ENCODE data around the gene APEH. TPM values are rescaled to one million over a fixed set of nuclear protein-coding genes. Genes with fewer than 3 reads are reported as not detected.
"Not testable (repeated sequence)": the region's sequence is repeated elsewhere in the genome, so short reads cannot be mapped to it uniquely, and the experiment has no call there.

The APEH gene
- total RNA-seq, 1 experiment from 2014 or later: 236 TPM

DNA sequence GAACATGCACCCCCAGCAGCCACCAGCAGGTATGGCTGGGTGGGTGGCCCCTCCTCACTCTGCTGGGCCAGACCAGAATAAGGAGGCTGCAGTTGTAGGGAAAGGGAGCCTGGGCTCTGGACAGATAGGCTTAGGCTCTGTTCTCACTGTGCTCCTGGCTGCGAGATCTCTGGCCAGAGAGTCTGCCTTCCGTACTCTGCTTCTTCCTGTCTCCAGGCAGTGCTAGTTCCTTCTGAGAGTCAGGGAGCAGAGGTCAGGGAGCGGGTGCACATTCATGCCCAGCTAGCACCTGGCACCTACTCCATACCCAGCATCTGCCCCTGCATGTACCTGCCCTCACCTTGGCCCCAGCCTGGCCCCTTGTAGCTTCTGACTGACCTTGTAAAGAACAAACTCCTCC, 17.3 kb downstream of the APEH start:
- H3K4me3 ChIP-seq (ENCODE audit: low read length); intact Hi-C loops (cut with micrococcal nuclease); H3K36me3 ChIP-seq (ENCODE audit: low read depth, low read length); H3F3A ChIP-seq (ENCODE audit: low read length, unreplicated experiment); DNase-seq; POLR2A ChIA-PET (ENCODE audit: unreplicated experiment); CTCF ChIA-PET; H4K20me1 ChIP-seq (ENCODE audit: low read length); H3K4me2 ChIP-seq (ENCODE audit: low read length); H3K4me1 ChIP-seq (ENCODE audit: insufficient read depth, low read length); H3K27me3 ChIP-seq (ENCODE audit: low read length); H3K9ac ChIP-seq (ENCODE audit: low read length); H2AFZ ChIP-seq (ENCODE audit: low read length); BruUV-seq (replicated peaks); H3K27ac ChIP-seq (ENCODE audit: low read length); ATAC-seq; H3K9me3 ChIP-seq (ENCODE audit: low read length); H3K9me2 ChIP-seq (replicated peaks; ENCODE audit: low read length): not testable (repeated sequence)
- H3K79me2 ChIP-seq (ENCODE audit: low read length): peaks cover 25% of the 10 kb centered on the region

GRCh38 chr3:49694409-49695070, 20.4 kb downstream of the APEH start:
- intact Hi-C loops (cut with micrococcal nuclease); ATAC-seq; H3K4me1 ChIP-seq (ENCODE audit: insufficient read depth, low read length); H3K9me2 ChIP-seq (replicated peaks; ENCODE audit: low read length); DNase-seq; H3K9ac ChIP-seq (ENCODE audit: low read length); H3K27me3 ChIP-seq (ENCODE audit: low read length); H4K20me1 ChIP-seq (ENCODE audit: low read length); H3K4me3 ChIP-seq (ENCODE audit: low read length); H3K9me3 ChIP-seq (ENCODE audit: low read length); CTCF ChIA-PET; H3K36me3 ChIP-seq (ENCODE audit: low read depth, low read length); H2AFZ ChIP-seq (ENCODE audit: low read length); POLR2A ChIA-PET (ENCODE audit: unreplicated experiment); BruUV-seq (replicated peaks); H3F3A ChIP-seq (ENCODE audit: low read length, unreplicated experiment); H3K4me2 ChIP-seq (ENCODE audit: low read length); H3K27ac ChIP-seq (ENCODE audit: low read length): not testable (repeated sequence)
- H3K79me2 ChIP-seq (ENCODE audit: low read length): peaks cover 24% of the 10 kb centered on the region

GRCh38 chr3:49695350-49696015, 21.3 kb downstream of the APEH start:
- H3K4me2 ChIP-seq (ENCODE audit: low read length); H2AFZ ChIP-seq (ENCODE audit: low read length); ATAC-seq; H3K27ac ChIP-seq (ENCODE audit: low read length); BruUV-seq (replicated peaks); DNase-seq; H3K9me2 ChIP-seq (replicated peaks; ENCODE audit: low read length); H3K4me1 ChIP-seq (ENCODE audit: insufficient read depth, low read length); H3K36me3 ChIP-seq (ENCODE audit: low read depth, low read length); H3K27me3 ChIP-seq (ENCODE audit: low read length); intact Hi-C loops (cut with micrococcal nuclease); H3K9ac ChIP-seq (ENCODE audit: low read length); H3K9me3 ChIP-seq (ENCODE audit: low read length); H3F3A ChIP-seq (ENCODE audit: low read length, unreplicated experiment); H3K4me3 ChIP-seq (ENCODE audit: low read length); CTCF ChIA-PET; POLR2A ChIA-PET (ENCODE audit: unreplicated experiment); H4K20me1 ChIP-seq (ENCODE audit: low read length): not testable (repeated sequence)
- peaks cover 15% of the 10 kb centered on the region; the same call in 1 of the 2 replicates for H3K79me2 ChIP-seq (ENCODE audit: low read length)

GRCh38 chr3:49699281-49699979, 25.3 kb downstream of the APEH start:
- BruUV-seq (replicated peaks): no TSS peak
- no peak overlapping the region for H2AFZ ChIP-seq (ENCODE audit: low read length)
- no peak overlapping the region for H3K4me2 ChIP-seq (ENCODE audit: low read length)
- H4K20me1 ChIP-seq (ENCODE audit: low read length): no peaks in the 10 kb centered on the region
- no peaks in the 10 kb centered on the region for H3K9me2 ChIP-seq (replicated peaks; ENCODE audit: low read length)
- no peaks in the 10 kb centered on the region; the same call in 1 of the 2 replicates for H3K36me3 ChIP-seq (ENCODE audit: low read depth, low read length)
- H3K4me1 ChIP-seq (ENCODE audit: insufficient read depth, low read length): no peaks in the 10 kb centered on the region
- no peak overlapping the region for H3K4me3 ChIP-seq (ENCODE audit: low read length)
- no peak for ATAC-seq
- no peak overlapping the region for H3K9ac ChIP-seq (ENCODE audit: low read length)
- intact Hi-C loops (cut with micrococcal nuclease): no loop called here
- no peak for DNase-seq
- no peaks in the 10 kb centered on the region for H3K9me3 ChIP-seq (ENCODE audit: low read length)
- H3K27me3 ChIP-seq (ENCODE audit: low read length): no peaks in the 10 kb centered on the region
- POLR2A ChIA-PET (ENCODE audit: unreplicated experiment): no interaction called here
- CTCF ChIA-PET: no interaction called here
- no peak overlapping the region for H3K27ac ChIP-seq (ENCODE audit: low read length)
- no peaks in the 10 kb centered on the region for H3K79me2 ChIP-seq (ENCODE audit: low read length)
- no peaks in the 10 kb centered on the region for H3F3A ChIP-seq (ENCODE audit: low read length, unreplicated experiment)
- TF ChIP-seq EZH2 (IDR thresholded peaks at IDR 0.05; ENCODE audit: low read length, unreplicated experiment): no peak
